SK-N-SH (cell line): ENCODE measurements around the gene NR2F1-AS1. TPM values are rescaled to one million over a fixed set of nuclear protein-coding genes. Genes with fewer than 3 reads are reported as not detected.
A peak's percentile ranks its signal among the peaks of the same experiment; 100 is the strongest.

Source experiments
- CTCF ChIA-PET: fragments of 300-600, 350-600 bp; formaldehyde crosslinking; extraction: SDS; loops from one replicate; lab custom pipeline; 2021; lab: Yijun Ruan, JAX
- POLR2A ChIA-PET: fragments of 350-600 bp; sonication (Branson Sonifier 250); formaldehyde crosslinking; extraction: SDS; loops from one replicate; lab custom pipeline; 2020; ENCODE audit warnings: antibody characterized with exemption, inconsistent platforms; lab: Yijun Ruan, JAX
- DNase-seq: peaks from one replicate; pipeline ENCODE4 v3.0.0; 2012
- H2AFZ ChIP-seq: fragments of 200-600 bp; sonication (generic); 2 replicates; pipeline ENCODE4 v1.8.1; 2016; ENCODE audit warnings: antibody characterized with exemption, mild to moderate bottlenecking, low read depth
- H3F3A ChIP-seq: fragments of 200-600 bp; sonication (generic); replicated peaks from 2 replicates; pipeline ENCODE3; 2016; ENCODE audit warnings: antibody characterized with exemption, mild to moderate bottlenecking; ENCODE audit not compliant: insufficient read depth
- H3K27ac ChIP-seq, 2 experiments: fragments of 200-500 bp in 1 of 2; fragments of 200-600 bp in 1 of 2; sonication (Bioruptor generic) in 1 of 2; sonication (generic), shearing (Covaris generic) in 1 of 2; 2 replicates each; pipeline versions ENCODE4 v1.5.1 to v1.6.1; 2014 to 2016; ENCODE audit warnings: low read depth in 2 of 2, inconsistent platforms in 1 of 2, low read length in 1 of 2, mild to moderate bottlenecking in 1 of 2, mixed read lengths in 1 of 2
- H3K27me3 ChIP-seq: fragments of 200-600 bp; sonication (generic), shearing (Covaris generic); 2 replicates; pipeline ENCODE4 v1.6.1; 2016; ENCODE audit warnings: mixed run types; ENCODE audit not compliant: insufficient read depth
- H3K36me3 ChIP-seq, 2 experiments: fragments of 200-500 bp in 1 of 2; fragments of 200-600 bp in 1 of 2; sonication (Bioruptor generic) in 1 of 2; sonication (generic) in 1 of 2; replicated peaks in 1 of 2; 2 replicates each; pipeline versions ENCODE3 to v1.5.1; 2014 to 2016; ENCODE audit warnings: low read length in 1 of 2, mild to moderate bottlenecking in 1 of 2; ENCODE audit not compliant: insufficient read depth in 2 of 2, control insufficient read depth in 1 of 2
- H3K4me1 ChIP-seq, 2 experiments: fragments of 200-500 bp in 1 of 2; fragments of 200-600 bp in 1 of 2; sonication (Bioruptor generic) in 1 of 2; sonication (generic), shearing (Covaris generic) in 1 of 2; 2 replicates each; pipeline versions ENCODE4 v1.5.1 to v1.6.1; 2014 to 2016; ENCODE audit warnings: low read depth in 1 of 2, low read length in 1 of 2, mixed run types in 1 of 2; ENCODE audit not compliant: insufficient read depth in 2 of 2, control insufficient read depth in 1 of 2
- H3K4me2 ChIP-seq: fragments of 200-600 bp; sonication (generic), shearing (Covaris generic); 2 replicates; pipeline ENCODE4 v1.6.1; 2017; ENCODE audit warnings: mixed run types
- H3K4me3 ChIP-seq, 2 experiments: fragments of 200-500 bp in 1 of 2; fragments of 200-600 bp in 1 of 2; sonication (Bioruptor generic) in 1 of 2; sonication (generic), shearing (Covaris generic) in 1 of 2; 2 replicates each; pipeline versions ENCODE4 v1.5.1 to v1.8.1; 2014 to 2016; ENCODE audit warnings: low read depth in 2 of 2, inconsistent platforms in 1 of 2, low read length in 1 of 2, mild to moderate bottlenecking in 1 of 2, mixed read lengths in 1 of 2, moderate library complexity in 1 of 2
- H3K79me2 ChIP-seq: fragments of 200-600 bp; sonication (generic); 2 replicates; pipeline ENCODE4 v1.8.1; 2017; ENCODE audit warnings: mild to moderate bottlenecking; ENCODE audit not compliant: insufficient read depth
- H3K9ac ChIP-seq: fragments of 200-600 bp; sonication (generic); 2 replicates; pipeline ENCODE4 v1.6.1; 2017; ENCODE audit warnings: mixed run types
- H3K9me2 ChIP-seq: fragments of 200-600 bp; sonication (generic); 2 replicates; pipeline ENCODE4 v1.6.1; 2017; ENCODE audit warnings: mixed run types
- H3K9me3 ChIP-seq: fragments of 200-600 bp; sonication (generic); 2 replicates; pipeline ENCODE4 v1.6.1; 2017; ENCODE audit warnings: mixed run types, mild to moderate bottlenecking, moderate library complexity
- H4K20me1 ChIP-seq: fragments of 200-600 bp; sonication (generic); 2 replicates; pipeline ENCODE4 v1.6.1; 2017; ENCODE audit warnings: mild to moderate bottlenecking, mixed run types; ENCODE audit not compliant: insufficient read depth
- CHD2 ChIP-seq: fragments of 150-350 bp; IDR thresholded peaks from 2 replicates; pipeline ENCODE4 v1.6.1; 2018; ENCODE audit warnings: low read length; ENCODE audit not compliant: partially characterized antibody
- CTCF ChIP-seq: fragments of 200-600 bp; sonication (generic); IDR thresholded peaks from 2 replicates; pipeline ENCODE4 v1.6.1; 2017; ENCODE audit warnings: antibody characterized with exemption, mild to moderate bottlenecking, moderate library complexity
- EP300 ChIP-seq, 2 experiments: IDR thresholded peaks; 2 replicates each; pipeline versions ENCODE4 v1.4.0 to v1.6.1; 2012; ENCODE audit warnings: borderline replicate concordance in 1 of 2, low read depth in 1 of 2, low read length in 1 of 2
- FOSL2 ChIP-seq: IDR thresholded peaks from 2 replicates; pipeline ENCODE4 v1.4.0; 2012; ENCODE audit warnings: low read depth, mild to moderate bottlenecking, moderate library complexity, borderline replicate concordance
- GABPA ChIP-seq: IDR thresholded peaks from 2 replicates; pipeline ENCODE4 v1.4.0; 2012; ENCODE audit warnings: low read depth, mild to moderate bottlenecking
- JUND ChIP-seq: IDR thresholded peaks from 2 replicates; pipeline ENCODE4 v1.4.0; 2012
- MAX ChIP-seq: IDR thresholded peaks from 2 replicates; pipeline ENCODE4 v1.4.0; 2012; ENCODE audit warnings: low read depth
- MEF2A ChIP-seq: IDR thresholded peaks from 2 replicates; pipeline ENCODE4 v1.4.0; 2012; ENCODE audit warnings: low read depth, borderline replicate concordance
- MXI1 ChIP-seq: IDR thresholded peaks from 2 replicates; pipeline ENCODE4 v1.6.1; 2012; ENCODE audit warnings: mild to moderate bottlenecking, low read depth, low read length, improper control_type of control experiment
- NFIC ChIP-seq: IDR thresholded peaks from 2 replicates; pipeline ENCODE4 v1.4.0; 2012; ENCODE audit warnings: borderline replicate concordance
- PBX3 ChIP-seq: IDR thresholded peaks from 2 replicates; pipeline ENCODE4; 2012
- POLR2AphosphoS5 ChIP-seq: IDR thresholded peaks from 2 replicates; pipeline ENCODE4 v1.6.1; 2012; ENCODE audit warnings: low read depth, low read length
- RAD21 ChIP-seq: IDR thresholded peaks from 2 replicates; pipeline ENCODE4 v1.6.1; 2012; ENCODE audit warnings: mild to moderate bottlenecking, low read length
- RCOR1 ChIP-seq: fragments of 150-350 bp; IDR thresholded peaks from 2 replicates; pipeline ENCODE4 v1.6.1; 2017; ENCODE audit warnings: antibody characterized with exemption, low read length
- RFX5 ChIP-seq: IDR thresholded peaks from 2 replicates; pipeline ENCODE4 v1.6.1; 2012; ENCODE audit warnings: mild to moderate bottlenecking, improper control_type of control experiment, low read length
- SIN3A ChIP-seq: IDR thresholded peaks from 2 replicates; pipeline ENCODE4 v1.6.1; 2012; ENCODE audit warnings: low read depth, mild to moderate bottlenecking, low read length, moderate library complexity, borderline replicate concordance
- SMC3 ChIP-seq: IDR thresholded peaks from 2 replicates; pipeline ENCODE4 v1.6.1; 2012; ENCODE audit warnings: low read depth, low read length, improper control_type of control experiment
- USF1 ChIP-seq: IDR thresholded peaks from 2 replicates; pipeline ENCODE4 v1.4.0; 2012; ENCODE audit warnings: low read depth, borderline replicate concordance
- USF2 ChIP-seq: fragments of 150-350 bp; IDR thresholded peaks from 2 replicates; pipeline ENCODE4 v1.6.1; 2017; ENCODE audit warnings: antibody characterized with exemption, low read length, low read depth, borderline replicate concordance
- YY1 ChIP-seq: IDR thresholded peaks from 2 replicates; pipeline ENCODE4 v1.4.0; 2012; ENCODE audit warnings: low read depth, mild to moderate bottlenecking
- WGBS: methylation state at CpG from one replicate; pipeline ENCODE4 v1.1.6; 2017; ENCODE audit warnings: low lambda C conversion rate; 5-methylcytosine and 5-hydroxymethylcytosine counted together
- polyA plus RNA-seq, 3 experiments: library from polyadenylated mRNA; depleted of rRNA; stranded (reverse); fragments of >200 nt; gene quantifications; 2 replicates each; pipeline ENCODE4 v1.2.3, GENCODE V29; 2012
- TF ChIP-seq, protein P1 (sequence below): fragments of 150-350 bp; IDR thresholded peaks from 2 replicates; pipeline ENCODE4 v1.6.1; 2016; ENCODE audit warnings: mild to moderate bottlenecking, low read depth, low read length

Gene NR2F1-AS1
- polyA plus RNA-seq, 1 of the 3 experiments (the other 2 are of a cell fraction): 7.4 TPM

- no peak for TF ChIP-seq JUND
- 0 out of 2 replicates have a peak, but pooled peaks have one; percentile 41 for TF ChIP-seq POLR2AphosphoS5
- TF ChIP-seq NFIC: no peak
- TF ChIP-seq RFX5: no peak
- no peak for TF ChIP-seq FOSL2
- peak; percentile 8 for TF ChIP-seq CHD2
- TF ChIP-seq PBX3: no peak
- no peak for TF ChIP-seq USF2
- no peak for TF ChIP-seq MEF2A
- TF ChIP-seq, all 33 proteins: peak for 8
Observed at GRCh38 chr5:93621327-93621798, 40.3 kb upstream of the NR2F1-AS1 start (continued).

DNA sequence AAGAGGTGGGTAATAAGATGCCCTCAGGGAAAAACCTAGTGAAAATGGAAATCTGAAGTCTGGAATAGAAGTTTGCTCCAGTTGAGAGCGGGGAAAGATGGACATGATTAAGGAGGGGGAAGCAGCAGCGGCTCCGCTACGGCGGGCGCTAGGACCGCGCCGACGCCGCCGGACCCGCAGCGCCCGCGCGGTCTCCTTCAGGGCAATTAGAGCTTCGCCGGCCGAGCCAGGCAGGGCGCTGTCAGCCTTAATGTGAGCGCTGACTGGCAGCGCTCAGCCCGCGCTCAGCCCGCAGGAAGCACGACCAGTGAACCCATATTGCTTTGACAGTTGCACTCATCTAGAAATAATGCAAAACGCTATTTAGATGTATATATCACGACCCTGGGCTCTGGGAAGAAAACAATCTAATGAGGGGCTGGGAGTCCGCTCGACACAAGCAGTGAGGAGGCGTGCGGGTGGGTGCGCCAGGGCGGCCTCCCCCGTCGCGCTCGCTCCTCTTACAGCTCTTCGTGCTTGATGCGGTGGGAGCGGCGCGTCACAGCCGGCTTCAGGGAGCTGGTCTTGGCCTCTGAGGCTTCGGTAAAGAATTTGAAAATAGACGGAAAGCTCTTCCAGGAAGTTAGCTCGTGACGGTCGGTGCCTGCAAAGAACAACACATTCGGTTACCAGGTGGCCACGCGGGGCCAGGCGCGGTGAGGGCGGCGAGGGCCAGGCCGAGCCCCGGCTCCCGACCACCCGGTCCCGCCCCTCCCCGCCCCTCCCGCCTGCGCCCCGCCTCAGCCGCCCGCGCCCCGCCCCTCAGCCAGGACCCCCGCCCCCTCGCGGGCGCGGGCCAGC is 39.7 kb upstream of the NR2F1-AS1 start:
- under 1% methylated on average over 42 of the region's 75 CpGs for WGBS
- Histone ChIP-seq H3K4me3 (peak overlapping the region; percentile 71 to 85), H3K9me3 (no peaks in the 10 kb centered on the region), H3K9ac (peak overlapping the region; percentile 73), H4K20me1 (no peaks in the 10 kb centered on the region), H3K79me2 (no peaks in the 10 kb centered on the region), H3F3A (peaks cover 13% of the 10 kb centered on the region), H3K27ac (peak overlapping the region; percentile 86 to 97), H2AFZ (peak overlapping the region; percentile 76), H3K4me1 (peaks cover 0 to 4% of the 10 kb centered on the region in 2 experiments; a peak in 2 of 4 replicates), H3K4me2 (peak overlapping the region; percentile 96), H3K9me2 (no peaks in the 10 kb centered on the region), H3K36me3 (no peaks in the 10 kb centered on the region), H3K27me3 (no peaks in the 10 kb centered on the region)
- POLR2A ChIA-PET: interaction anchor here (0.6 to 2.8 kb wide), 7 partner anchors 19 to 1123 kb away, joined by 3 to 18 read pairs (median 5); partner anchors contain the start of gene NR2F1
- TF ChIP-seq GABPA (no peak), FOSL2 (no peak), SIN3A (peak; percentile 79), MXI1 (peak; percentile 95), MAX (peak; percentile 34; the same call in 1 of the 2 replicates), USF1 (no peak), YY1 (no peak), CHD2 (peak; percentile 73), SMC3 (peak; percentile 31; the same call in 1 of the 2 replicates), RCOR1 (peak; percentile 52), RAD21 (peak; percentile 60), EP300 (IDR thresholded peaks at IDR 0.05; ENCODE audit: borderline replicate concordance in 1 of 2, low read depth in 1 of 2, low read length in 1 of 2) (0 out of 4 replicates have a peak, but pooled peaks of 1 of the 2 experiments have one; percentile 21), CTCF (peak; percentile 22)
- TF ChIP-seq, protein P1, sequence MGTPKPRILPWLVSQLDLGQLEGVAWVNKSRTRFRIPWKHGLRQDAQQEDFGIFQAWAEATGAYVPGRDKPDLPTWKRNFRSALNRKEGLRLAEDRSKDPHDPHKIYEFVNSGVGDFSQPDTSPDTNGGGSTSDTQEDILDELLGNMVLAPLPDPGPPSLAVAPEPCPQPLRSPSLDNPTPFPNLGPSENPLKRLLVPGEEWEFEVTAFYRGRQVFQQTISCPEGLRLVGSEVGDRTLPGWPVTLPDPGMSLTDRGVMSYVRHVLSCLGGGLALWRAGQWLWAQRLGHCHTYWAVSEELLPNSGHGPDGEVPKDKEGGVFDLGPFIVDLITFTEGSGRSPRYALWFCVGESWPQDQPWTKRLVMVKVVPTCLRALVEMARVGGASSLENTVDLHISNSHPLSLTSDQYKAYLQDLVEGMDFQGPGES: no peak
- CTCF ChIA-PET: interaction anchor here (0.8 to 4.5 kb wide), 12 partner anchors 8 to 1230 kb away, joined by 3 to 34 read pairs (median 4); no protein-coding TSS in a partner anchor
- DNase-seq: peak; percentile 94
